ENCODE measurements around the gene SMARCAL1. TPM values are rescaled to one million over a fixed set of nuclear protein-coding genes. Genes with fewer than 3 reads are reported as not detected.
A peak's percentile ranks its signal among the peaks of the same experiment; 100 is the strongest.
"Not testable (repeated sequence)": the region's sequence is repeated elsewhere in the genome, so short reads cannot be mapped to it uniquely, and the experiment has no call there.

The SMARCAL1 gene
- total RNA-seq, 2 experiments from 2014 or later, result 6.3 TPM

GRCh38 chr2:216517447-216518225 lies 105.4 kb downstream of the SMARCAL1 start:
- no peaks in the 10 kb centered on the region for H3K27me3 ChIP-seq (ENCODE audit: control insufficient read depth in 1 of 2, insufficient read depth in 2 of 2, low read length in 2 of 2)
- Mint-ChIP-seq H3K4me1 (ENCODE audit: low read depth) (no peaks in the 10 kb centered on the region), H3K27me3 (no peaks in the 10 kb centered on the region), H3K27ac (no peak overlapping the region), H3K9me3 (no peaks in the 10 kb centered on the region), H3K4me3 (no peak overlapping the region), H3K36me3 (ENCODE audit: low read depth) (no peaks in the 10 kb centered on the region)
- H3K4me3 ChIP-seq (ENCODE audit: low read length), result no peak overlapping the region
- no peaks in the 10 kb centered on the region for H3K9me3 ChIP-seq (ENCODE audit: control insufficient read depth in 1 of 2, insufficient read depth in 1 of 2, low read length in 2 of 2)
- intact Hi-C loops (cut with DNase I, micrococcal nuclease), result no loop called here
- H3K4me1 ChIP-seq (ENCODE audit: insufficient read depth, low read length), result no peaks in the 10 kb centered on the region
- no peak overlapping the region for H3K27ac ChIP-seq (ENCODE audit: low read depth in 1 of 2, low read length in 2 of 2)
- CTCF ChIA-PET, result interaction anchor here (0.5 to 1.2 kb wide), 3 partner anchors 15 to 149 kb away, joined by 3 to 5 read pairs (median 3); no protein-coding TSS in a partner anchor
- no peaks in the 10 kb centered on the region for H3K36me3 ChIP-seq (ENCODE audit: insufficient read depth, low read length)
- DNase-seq, result no peak
- POLR2A ChIA-PET, result no interaction called here
- no peak for TF ChIP-seq CTCF (IDR thresholded peaks at IDR 0.05)
- ATAC-seq (ENCODE audit: poor library complexity), result no peak

- POLR2A ChIA-PET; ATAC-seq (ENCODE audit: poor library complexity); H3K27me3 ChIP-seq (ENCODE audit: control insufficient read depth in 1 of 2, insufficient read depth in 2 of 2, low read length in 2 of 2); H3K27me3 Mint-ChIP-seq; H3K36me3 ChIP-seq (ENCODE audit: insufficient read depth, low read length); H3K27ac Mint-ChIP-seq; H3K4me1 ChIP-seq (ENCODE audit: insufficient read depth, low read length); H3K36me3 Mint-ChIP-seq (ENCODE audit: low read depth); H3K4me3 ChIP-seq (ENCODE audit: low read length); H3K4me3 Mint-ChIP-seq; H3K9me3 ChIP-seq (ENCODE audit: control insufficient read depth in 1 of 2, insufficient read depth in 1 of 2, low read length in 2 of 2); H3K9me3 Mint-ChIP-seq; DNase-seq; H3K27ac ChIP-seq (ENCODE audit: low read depth in 1 of 2, low read length in 2 of 2); H3K4me1 Mint-ChIP-seq (ENCODE audit: low read depth): not testable (repeated sequence)
- CTCF ChIA-PET, result interaction anchor here (0.6 to 1.5 kb wide), 3 partner anchors 107 to 148 kb away, joined by 3 to 5 read pairs (median 4); no protein-coding TSS in a partner anchor
- intact Hi-C loops (cut with DNase I, micrococcal nuclease), result loop anchor here (1.0 kb wide), 2 partner anchors 148 to 1195 kb away; no protein-coding TSS in a partner anchor
These were observed 106.4 kb downstream of the SMARCAL1 start for GRCh38 chr2:216518566-216519119.

- Mint-ChIP-seq H3K27me3 (no peaks in the 10 kb centered on the region), H3K4me3 (no peak overlapping the region), H3K27ac (no peak overlapping the region), H3K9me3 (no peaks in the 10 kb centered on the region), H3K36me3 (ENCODE audit: low read depth) (no peaks in the 10 kb centered on the region), H3K4me1 (ENCODE audit: low read depth) (no peaks in the 10 kb centered on the region)
- ATAC-seq (ENCODE audit: poor library complexity), result no peak
- intact Hi-C loops (cut with DNase I, micrococcal nuclease), result loop anchor here (1.0 kb wide), 2 partner anchors 147 to 1194 kb away; no protein-coding TSS in a partner anchor
- ChIA-PET POLR2A (no interaction called here), CTCF (interaction anchor here (1.5 kb wide), 1 partner anchor 147 kb away, joined by 4 read pairs; no protein-coding TSS in a partner anchor)
- H3K4me3 ChIP-seq (ENCODE audit: low read length), result no peak overlapping the region
- H3K27me3 ChIP-seq (ENCODE audit: control insufficient read depth in 1 of 2, insufficient read depth in 2 of 2, low read length in 2 of 2), result no peaks in the 10 kb centered on the region
- DNase-seq, result peak in 9 of 14 experiments; percentile 5 to 70 (median 28)
- no peaks in the 10 kb centered on the region for H3K4me1 ChIP-seq (ENCODE audit: insufficient read depth, low read length)
- H3K9me3 ChIP-seq (ENCODE audit: control insufficient read depth in 1 of 2, insufficient read depth in 1 of 2, low read length in 2 of 2), result no peaks in the 10 kb centered on the region
- no peaks in the 10 kb centered on the region for H3K36me3 ChIP-seq (ENCODE audit: insufficient read depth, low read length)
- peak; percentile 70 for TF ChIP-seq CTCF (IDR thresholded peaks at IDR 0.05)
- H3K27ac ChIP-seq (ENCODE audit: low read depth in 1 of 2, low read length in 2 of 2), result no peak overlapping the region
These were observed 107.0 kb downstream of the SMARCAL1 start for GRCh38 chr2:216519154-216519762.
